ENCODE measurements around the gene BLNK. TPM values are rescaled to one million over a fixed set of nuclear protein-coding genes. Genes with fewer than 3 reads are reported as not detected.

BLNK gene
- total and polyA plus RNA-seq, 9 donors, result 0.65 to 6.0 (median 2.2) TPM

DNA sequence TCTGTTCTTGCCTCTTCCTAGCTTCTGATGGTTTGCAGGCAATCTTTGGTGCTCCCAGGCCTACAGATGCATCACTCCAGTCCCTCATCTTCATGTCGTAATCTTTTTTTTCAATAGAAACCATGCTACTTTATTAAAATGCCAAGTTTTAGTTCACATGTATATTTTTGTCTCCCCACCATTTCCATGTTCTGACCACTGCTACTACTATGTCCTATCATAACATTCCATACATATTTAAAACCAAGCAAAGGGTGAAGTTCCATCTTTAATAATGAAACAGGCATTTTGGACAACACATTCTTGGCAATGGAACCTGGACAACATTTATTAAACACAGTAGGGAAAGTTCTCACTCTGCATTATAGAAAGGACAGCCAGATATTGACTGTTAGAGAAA is 82.5 kb downstream of the BLNK start:
- 50 to 77% (median 71%) methylated on average over 1 of the region's 1 CpG for WGBS, 3 donors
- no peaks in the 10 kb centered on the region for H3K9me3 ChIP-seq
- no peaks in the 10 kb centered on the region for H3K27me3 ChIP-seq
- DNase-seq, result no peak
- intact Hi-C loops (cut with DNase I), result no loop called here
- no peaks in the 10 kb centered on the region for H3K36me3 ChIP-seq
- no peaks in the 10 kb centered on the region for H3K4me1 ChIP-seq (ENCODE audit: insufficient read depth)
- no peak overlapping the region for H3K4me3 ChIP-seq
- H3K27ac ChIP-seq, result no peak overlapping the region
- no peak for TF ChIP-seq POLR2A (IDR thresholded peaks at IDR 0.05)
- TF ChIP-seq, protein P1, sequence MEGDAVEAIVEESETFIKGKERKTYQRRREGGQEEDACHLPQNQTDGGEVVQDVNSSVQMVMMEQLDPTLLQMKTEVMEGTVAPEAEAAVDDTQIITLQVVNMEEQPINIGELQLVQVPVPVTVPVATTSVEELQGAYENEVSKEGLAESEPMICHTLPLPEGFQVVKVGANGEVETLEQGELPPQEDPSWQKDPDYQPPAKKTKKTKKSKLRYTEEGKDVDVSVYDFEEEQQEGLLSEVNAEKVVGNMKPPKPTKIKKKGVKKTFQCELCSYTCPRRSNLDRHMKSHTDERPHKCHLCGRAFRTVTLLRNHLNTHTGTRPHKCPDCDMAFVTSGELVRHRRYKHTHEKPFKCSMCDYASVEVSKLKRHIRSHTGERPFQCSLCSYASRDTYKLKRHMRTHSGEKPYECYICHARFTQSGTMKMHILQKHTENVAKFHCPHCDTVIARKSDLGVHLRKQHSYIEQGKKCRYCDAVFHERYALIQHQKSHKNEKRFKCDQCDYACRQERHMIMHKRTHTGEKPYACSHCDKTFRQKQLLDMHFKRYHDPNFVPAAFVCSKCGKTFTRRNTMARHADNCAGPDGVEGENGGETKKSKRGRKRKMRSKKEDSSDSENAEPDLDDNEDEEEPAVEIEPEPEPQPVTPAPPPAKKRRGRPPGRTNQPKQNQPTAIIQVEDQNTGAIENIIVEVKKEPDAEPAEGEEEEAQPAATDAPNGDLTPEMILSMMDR (IDR thresholded peaks at IDR 0.05), result no peak
- no peak for TF ChIP-seq EP300 (IDR thresholded peaks at IDR 0.05)

DNA sequence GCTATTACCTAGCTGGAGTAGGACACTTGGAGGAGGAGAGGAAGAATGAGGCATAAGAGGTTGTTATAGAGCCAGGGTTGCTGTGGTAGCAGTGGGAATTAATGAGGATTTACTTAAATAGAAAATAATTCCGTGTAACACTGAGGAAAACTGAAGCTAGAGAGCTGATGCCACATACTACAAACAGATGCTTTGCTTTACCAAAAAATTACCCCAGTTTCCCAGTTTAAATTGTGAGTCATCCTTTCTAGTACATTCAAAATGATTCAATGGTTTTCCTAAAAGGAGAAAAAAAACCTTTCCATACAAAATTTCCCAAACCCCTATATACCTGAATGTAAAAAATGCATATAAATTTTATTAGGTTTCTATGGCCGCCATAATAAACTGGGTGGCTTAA is 82.9 kb downstream of the BLNK start:
- Histone ChIP-seq H3K4me1 (ENCODE audit: insufficient read depth) (no peaks in the 10 kb centered on the region), H3K9me3 (no peaks in the 10 kb centered on the region), H3K27me3 (no peaks in the 10 kb centered on the region), H3K27ac (no peak overlapping the region), H3K36me3 (no peaks in the 10 kb centered on the region), H3K4me3 (no peak overlapping the region)
- DNase-seq, result no peak
- intact Hi-C loops (cut with DNase I), result no loop called here
- 82 to 85% (median 83%) methylated on average over 2 of the region's 2 CpGs for WGBS, 3 donors
- TF ChIP-seq, protein P1 (IDR thresholded peaks at IDR 0.05), result no peak
- no peak for TF ChIP-seq POLR2A (IDR thresholded peaks at IDR 0.05)
- TF ChIP-seq EP300 (IDR thresholded peaks at IDR 0.05), result no peak

DNA sequence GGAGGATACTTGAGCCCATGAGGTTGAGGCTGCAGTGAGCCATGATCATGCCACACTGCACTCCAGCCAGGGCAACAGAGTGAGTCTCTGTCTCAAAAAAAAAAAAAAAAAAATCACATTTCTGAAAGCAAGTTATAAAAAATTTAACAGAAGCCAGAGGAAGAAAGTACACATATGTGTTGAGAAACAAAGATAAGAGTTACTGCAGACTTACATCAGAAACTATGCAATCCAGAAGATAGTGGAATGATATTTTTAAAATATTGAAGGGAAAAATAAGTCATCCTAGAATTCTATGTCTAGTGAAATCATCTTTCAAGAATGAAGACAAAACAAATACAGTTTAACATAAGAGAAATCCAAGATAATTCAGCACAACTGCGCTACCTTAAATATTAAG is 94.4 kb downstream of the BLNK start:
- Histone ChIP-seq H3K36me3 (no peaks in the 10 kb centered on the region), H3K27me3 (no peaks in the 10 kb centered on the region), H3K4me3 (no peak overlapping the region), H3K4me1 (ENCODE audit: insufficient read depth) (no peaks in the 10 kb centered on the region), H3K9me3 (no peaks in the 10 kb centered on the region), H3K27ac (no peak overlapping the region)
- no peak for DNase-seq
- no peak for TF ChIP-seq POLR2A (IDR thresholded peaks at IDR 0.05)
- TF ChIP-seq, protein P1 (IDR thresholded peaks at IDR 0.05), result no peak
- no peak for TF ChIP-seq EP300 (IDR thresholded peaks at IDR 0.05)
- 87 to 97% (median 91%) methylated on average over 1 of the region's 1 CpG for WGBS, 3 donors
- intact Hi-C loops (cut with DNase I), result no loop called here

DNA sequence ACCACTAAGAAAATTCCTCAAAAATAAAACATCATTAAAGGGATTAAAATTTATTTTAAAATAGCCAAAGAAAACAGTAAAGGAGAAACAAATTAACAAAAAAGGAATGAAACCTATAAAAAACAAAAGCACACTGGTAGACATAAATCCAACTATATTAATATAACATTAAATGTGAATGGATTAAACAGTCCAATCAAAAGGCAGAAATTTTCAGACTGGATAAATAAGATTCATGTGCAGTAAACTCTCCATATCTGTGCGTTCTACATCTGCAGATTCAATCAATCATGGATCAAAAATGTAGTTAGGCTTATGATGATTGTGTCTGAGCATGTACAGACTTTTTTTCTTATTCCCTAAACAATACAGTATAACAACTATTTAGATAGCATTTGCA is 98.7 kb downstream of the BLNK start:
- Histone ChIP-seq H3K36me3 (no peaks in the 10 kb centered on the region), H3K4me1 (ENCODE audit: insufficient read depth) (no peaks in the 10 kb centered on the region), H3K27me3 (no peaks in the 10 kb centered on the region), H3K9me3 (peaks cover 0 to 3% of the 10 kb centered on the region in 2 donors), H3K4me3 (no peak overlapping the region), H3K27ac (no peak overlapping the region)
- intact Hi-C loops (cut with DNase I), result no loop called here
- 91 to 95% (median 92%) methylated on average over 1 of the region's 1 CpG for WGBS, 3 donors
- TF ChIP-seq POLR2A (IDR thresholded peaks at IDR 0.05), result no peak
- no peak for TF ChIP-seq EP300 (IDR thresholded peaks at IDR 0.05)
- TF ChIP-seq, protein P1 (IDR thresholded peaks at IDR 0.05), result no peak
- no peak for DNase-seq

DNA sequence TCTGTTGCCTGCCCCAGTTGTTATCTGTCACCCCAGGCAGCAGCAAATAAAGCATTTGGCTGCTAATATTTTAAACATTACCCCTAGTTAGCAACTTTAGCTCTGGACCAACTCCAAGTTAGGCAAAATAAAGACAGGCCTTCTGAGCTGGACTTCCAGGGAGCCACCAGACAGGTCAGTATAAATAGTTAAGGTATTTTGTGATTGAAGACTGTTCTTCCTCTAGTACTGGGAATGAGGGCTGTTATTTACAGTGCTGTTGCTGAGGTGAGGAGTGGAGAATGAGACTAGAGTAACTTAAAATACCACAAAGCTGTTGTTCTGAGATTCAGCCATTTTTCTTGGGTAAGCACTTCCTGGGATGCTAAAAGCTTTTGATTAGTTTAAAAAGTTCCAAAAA is 101.1 kb downstream of the BLNK start:
- no peaks in the 10 kb centered on the region for H3K36me3 ChIP-seq
- no peak overlapping the region for H3K4me3 ChIP-seq
- H3K4me1 ChIP-seq (ENCODE audit: insufficient read depth), result no peaks in the 10 kb centered on the region
- H3K27me3 ChIP-seq, result no peaks in the 10 kb centered on the region
- TF ChIP-seq EP300 (IDR thresholded peaks at IDR 0.05), result no peak
- TF ChIP-seq, protein P1 (IDR thresholded peaks at IDR 0.05), result no peak
- TF ChIP-seq POLR2A (IDR thresholded peaks at IDR 0.05), result no peak
- H3K27ac ChIP-seq, result no peak overlapping the region
- intact Hi-C loops (cut with DNase I), result no loop called here
- peaks cover 0 to 3% of the 10 kb centered on the region in 2 donors for H3K9me3 ChIP-seq
- no peak for DNase-seq
